Psoas muscle (tissue), 8 donors: ENCODE results near the gene CHEK2. TPM values are rescaled to one million over a fixed set of nuclear protein-coding genes. Genes with fewer than 3 reads are reported as not detected.

Experiments used
- ATAC-seq, 4 donors: fragments of 200-7000 bp; cut with Tn5 transposase; one replicate each; pipeline ENCODE4 v1.9.1; 2020; ENCODE audit warnings: moderate library complexity in 3 of 4, mild to moderate bottlenecking in 2 of 4
- DNase-seq, 2 donors: peaks; one replicate each; pipeline ENCODE4 v3.0.0-alpha.2; 2020
- H3K27ac ChIP-seq: fragments of 200-600 bp; one replicate; pipeline ENCODE4 v1.8.0; 2022
- H3K27me3 ChIP-seq, 3 donors: fragments of 200-600 bp in 1 of 3; one replicate each; pipeline versions ENCODE4 v1.6.1 to v1.8.0; 2013 to 2022; ENCODE audit warnings: low read length in 2 of 3, mild to moderate bottlenecking in 2 of 3, moderate library complexity in 1 of 3; ENCODE audit not compliant: insufficient read depth in 3 of 3
- H3K36me3 ChIP-seq, 2 donors: fragments of 200-600 bp in 1 of 2; one replicate each; pipeline versions ENCODE4 v1.6.1 to v1.8.0; 2013 to 2022; ENCODE audit warnings: low read depth in 1 of 2, mild to moderate bottlenecking in 1 of 2, moderate library complexity in 1 of 2; ENCODE audit not compliant: insufficient read depth in 1 of 2
- H3K4me1 ChIP-seq: fragments of 200-600 bp; one replicate; pipeline ENCODE4 v1.8.0; 2022
- H3K4me3 ChIP-seq: fragments of 200-600 bp; one replicate; pipeline ENCODE4 v1.8.0; 2022; ENCODE audit warnings: mild to moderate bottlenecking
- H3K9me3 ChIP-seq: fragments of 200-600 bp; one replicate; pipeline ENCODE4 v1.8.0; 2022
- WGBS, 3 donors: extraction: QIAGEN DNeasy Blood & Tissue Kit; methylation state at CpG; one replicate each; pipeline versions ENCODE4 v1.1.6 to v1.1.7; 2013; 5-methylcytosine and 5-hydroxymethylcytosine counted together
- intact Hi-C, 2 donors: fragments of 100-400 bp; cut with DNase I; formaldehyde crosslinking; loops; one replicate each; pipeline versions ENCODE4 v1.11.0 to v1.14.2; 2022
- polyA plus RNA-seq, 3 donors: library from polyadenylated mRNA; stranded (reverse); fragments of 200-250 nt; gene quantifications; one replicate each; pipeline ENCODE4 v1.2.3, GENCODE V29; 2013
- total RNA-seq, 4 donors: library from RNA; stranded (reverse); fragmentation: NEBNext Ultra II Directional in 2 of 4; extraction: Animal tissue kit (Norgen Biotek cat#: 25700) in 2 of 4; gene quantifications; one replicate each; pipeline versions ENCODE4 v1.2.1 to v1.2.4, GENCODE V29; 2021 to 2023
- TF ChIP-seq, protein P1 (sequence below): fragments of 200-600 bp; IDR thresholded peaks from one replicate; pipeline ENCODE4 v1.8.0; 2022; ENCODE audit warnings: antibody characterized with exemption
- donor health status: healthy with polysubstance abuse.
- donor health status: DM: no; HTN: no; CAD: no; lungs with moderate emphysema.
- donor health status: Bipolar disorder and iron deficiency.
- donor health status: healthy.
- donor health status: DM: yes; HTN: yes; CAD: no.
- donor health status: DM: no; HTN: no; CAD: no.
- donor health status: DM: no; HTN: no; CAD: no.
- donor health status: DM: yes; HTN: yes; CAD: no.

Gene CHEK2
- total and polyA plus RNA-seq, 7 donors = 1.2 to 14.8 (median 2.3) TPM

DNA sequence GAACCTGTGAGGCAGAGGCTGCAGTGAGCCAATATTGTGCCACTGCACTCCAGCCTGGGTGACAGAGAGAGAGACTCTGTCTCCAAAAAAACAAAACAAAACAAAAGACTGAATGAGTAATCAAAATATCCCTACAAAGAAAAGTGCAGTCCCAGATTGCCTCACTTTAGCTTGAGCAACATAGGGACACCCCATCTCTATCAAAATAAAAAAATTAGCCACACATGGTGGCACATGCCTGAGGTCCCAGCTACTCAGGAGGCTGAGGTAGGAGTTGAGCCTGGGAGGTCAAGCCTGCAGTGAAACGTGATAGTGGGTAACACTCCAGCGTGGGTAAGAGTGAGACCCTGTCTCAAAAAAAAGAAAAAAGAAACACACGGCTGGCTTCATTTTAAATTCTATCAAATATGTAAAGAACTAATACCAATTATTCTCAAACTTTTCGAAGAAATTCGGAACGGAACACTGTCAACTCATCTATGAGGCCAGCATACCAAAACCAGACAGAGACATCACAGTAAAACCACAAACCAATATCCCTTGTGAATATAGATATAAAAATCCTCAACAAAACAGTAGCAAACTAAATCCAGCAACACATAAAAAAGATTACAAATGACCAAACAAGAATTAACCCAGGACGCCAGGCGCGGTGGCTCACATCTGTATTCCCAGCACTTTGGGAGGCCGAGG lies 12.9 kb downstream of the CHEK2 start:
- WGBS, 3 donors = 89 to 90% (median 90%) methylated on average over 10 of the region's 10 CpGs
- ATAC-seq = no peak
- no peaks in the 10 kb centered on the region for H3K9me3 ChIP-seq
- intact Hi-C loops = no loop called here
- TF ChIP-seq, protein P1, sequence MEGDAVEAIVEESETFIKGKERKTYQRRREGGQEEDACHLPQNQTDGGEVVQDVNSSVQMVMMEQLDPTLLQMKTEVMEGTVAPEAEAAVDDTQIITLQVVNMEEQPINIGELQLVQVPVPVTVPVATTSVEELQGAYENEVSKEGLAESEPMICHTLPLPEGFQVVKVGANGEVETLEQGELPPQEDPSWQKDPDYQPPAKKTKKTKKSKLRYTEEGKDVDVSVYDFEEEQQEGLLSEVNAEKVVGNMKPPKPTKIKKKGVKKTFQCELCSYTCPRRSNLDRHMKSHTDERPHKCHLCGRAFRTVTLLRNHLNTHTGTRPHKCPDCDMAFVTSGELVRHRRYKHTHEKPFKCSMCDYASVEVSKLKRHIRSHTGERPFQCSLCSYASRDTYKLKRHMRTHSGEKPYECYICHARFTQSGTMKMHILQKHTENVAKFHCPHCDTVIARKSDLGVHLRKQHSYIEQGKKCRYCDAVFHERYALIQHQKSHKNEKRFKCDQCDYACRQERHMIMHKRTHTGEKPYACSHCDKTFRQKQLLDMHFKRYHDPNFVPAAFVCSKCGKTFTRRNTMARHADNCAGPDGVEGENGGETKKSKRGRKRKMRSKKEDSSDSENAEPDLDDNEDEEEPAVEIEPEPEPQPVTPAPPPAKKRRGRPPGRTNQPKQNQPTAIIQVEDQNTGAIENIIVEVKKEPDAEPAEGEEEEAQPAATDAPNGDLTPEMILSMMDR = no peak
- no peaks in the 10 kb centered on the region for H3K4me1 ChIP-seq
- H3K36me3 ChIP-seq = no peaks in the 10 kb centered on the region
- no peak overlapping the region for H3K27ac ChIP-seq
- H3K4me3 ChIP-seq = no peak overlapping the region
- no peak for DNase-seq
- H3K27me3 ChIP-seq = no peaks in the 10 kb centered on the region

DNA sequence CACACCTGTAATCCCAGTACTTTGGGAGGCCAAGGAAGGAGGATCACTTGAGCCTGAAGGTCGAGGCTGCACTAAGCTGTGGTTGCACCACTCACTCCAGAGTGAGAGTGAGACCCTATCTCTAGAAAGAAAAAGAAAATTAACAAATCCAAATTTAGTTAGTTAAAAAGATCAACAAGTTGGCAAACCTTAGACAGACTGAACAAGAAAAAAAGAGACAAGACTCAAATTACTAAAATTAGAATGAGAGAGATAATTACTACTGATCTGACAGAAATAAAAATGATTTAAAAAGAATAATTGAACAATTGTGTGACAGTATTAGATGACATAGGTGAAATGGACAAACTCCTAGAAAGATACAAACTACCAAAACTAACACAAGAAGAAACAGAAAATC lies 13.6 kb downstream of the CHEK2 start:
- H3K4me1 ChIP-seq = no peaks in the 10 kb centered on the region
- no peaks in the 10 kb centered on the region for H3K27me3 ChIP-seq
- H3K27ac ChIP-seq = no peak overlapping the region
- H3K4me3 ChIP-seq = no peak overlapping the region
- H3K36me3 ChIP-seq = no peaks in the 10 kb centered on the region
- ATAC-seq (no peak), DNase-seq (no peak)
- intact Hi-C loops = no loop called here
- WGBS, 3 donors = 92 to 96% (median 96%) methylated on average over 1 of the region's 1 CpG
- no peaks in the 10 kb centered on the region for H3K9me3 ChIP-seq
- TF ChIP-seq, protein P1 = no peak

DNA sequence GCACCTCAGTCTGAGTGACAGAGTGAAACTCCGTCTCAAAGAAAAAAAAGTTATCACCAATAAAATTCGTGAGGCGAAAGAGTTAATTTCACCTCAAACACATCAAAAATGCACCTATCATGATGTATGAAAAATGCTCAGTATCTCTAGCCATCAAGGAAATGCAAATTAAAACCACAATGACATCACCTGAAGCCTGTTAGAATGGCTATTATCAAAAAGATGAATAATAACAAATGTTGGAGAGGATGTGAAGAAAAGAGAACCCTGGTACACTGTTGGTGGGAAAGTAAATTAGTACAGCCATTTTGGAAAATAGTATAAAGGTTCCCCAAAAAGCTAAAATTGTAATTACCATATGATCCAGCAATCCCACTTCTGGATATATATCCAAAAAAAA lies 23.6 kb downstream of the CHEK2 start:
- 92 to 99% (median 94%) methylated on average over 3 of the region's 3 CpGs for WGBS, 3 donors
- intact Hi-C loops = no loop called here
- Histone ChIP-seq H3K27me3 (no peaks in the 10 kb centered on the region), H3K9me3 (no peaks in the 10 kb centered on the region), H3K4me3 (no peak overlapping the region), H3K36me3 (no peaks in the 10 kb centered on the region), H3K4me1 (peaks cover under 1% of the 10 kb centered on the region), H3K27ac (no peak overlapping the region)
- TF ChIP-seq, protein P1 = no peak
- ATAC-seq (no peak), DNase-seq (no peak)

DNA sequence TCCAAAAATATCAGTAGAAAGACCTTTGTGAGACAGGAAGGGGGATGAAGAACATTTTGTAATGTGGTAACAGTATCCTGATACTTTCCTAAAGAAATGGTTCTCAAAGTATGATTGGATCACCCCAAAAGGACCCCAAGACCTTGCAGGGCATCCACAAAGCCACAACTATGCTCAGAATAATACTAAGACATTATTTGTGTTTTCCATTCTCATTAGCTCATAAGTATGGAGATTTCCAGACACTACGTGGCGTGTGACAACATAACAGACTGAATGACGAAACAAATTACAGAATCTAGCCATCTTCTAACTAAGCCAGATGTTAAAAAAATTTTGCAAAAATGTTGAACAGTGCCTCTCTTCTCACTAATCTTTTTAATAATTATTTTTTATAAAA lies 24.9 kb downstream of the CHEK2 start:
- WGBS, 3 donors = 94 to 96% (median 95%) methylated on average over 3 of the region's 3 CpGs
- H3K36me3 ChIP-seq = no peaks in the 10 kb centered on the region
- DNase-seq (no peak), ATAC-seq (no peak)
- no peaks in the 10 kb centered on the region for H3K9me3 ChIP-seq
- H3K4me1 ChIP-seq = peaks cover 14% of the 10 kb centered on the region
- no peak overlapping the region for H3K27ac ChIP-seq
- H3K4me3 ChIP-seq = no peak overlapping the region
- TF ChIP-seq, protein P1 = no peak
- H3K27me3 ChIP-seq = no peaks in the 10 kb centered on the region
- intact Hi-C loops = no loop called here

DNA sequence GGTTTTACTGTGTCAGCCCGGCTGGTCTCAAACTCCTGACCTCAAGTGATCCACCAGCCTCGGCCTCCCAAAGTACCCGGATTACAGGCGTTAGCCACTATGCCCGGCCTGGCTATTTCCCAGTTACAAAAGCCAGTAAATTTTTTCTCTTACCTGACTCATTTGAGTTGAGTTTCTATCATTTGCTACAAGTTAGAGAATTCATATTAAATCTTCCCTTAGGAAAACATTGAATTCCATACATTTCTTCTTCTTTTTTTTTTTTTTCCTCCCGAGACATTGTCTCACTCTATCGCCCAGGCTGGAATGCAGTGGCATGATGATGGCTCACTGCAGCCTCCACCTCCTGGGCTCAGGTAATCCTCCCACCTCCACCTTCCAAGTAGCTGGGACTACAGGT lies 26.0 kb downstream of the CHEK2 start:
- DNase-seq = no peak
- H3K27ac ChIP-seq = no peak overlapping the region
- no peak for ATAC-seq
- H3K4me3 ChIP-seq = no peak overlapping the region
- intact Hi-C loops = no loop called here
- no peaks in the 10 kb centered on the region for H3K27me3 ChIP-seq
- peaks cover 24% of the 10 kb centered on the region for H3K4me1 ChIP-seq
- 92 to 98% (median 95%) methylated on average over 7 of the region's 7 CpGs for WGBS, 3 donors
- no peaks in the 10 kb centered on the region for H3K9me3 ChIP-seq
- H3K36me3 ChIP-seq = no peaks in the 10 kb centered on the region
- TF ChIP-seq, protein P1 = no peak
